ENCODE data around the gene PLSCR2.

The PLSCR2 gene

GRCh38 chr3:146425341-146425740 lies 44.0 kb downstream of the PLSCR2 start:
- TF ChIP-seq YY1 (IDR thresholded peaks at IDR 0.05; ENCODE audit: low read depth): no peak
- no peak for TF ChIP-seq TCF12 (IDR thresholded peaks at IDR 0.05; ENCODE audit: low read depth)
- no peak for TF ChIP-seq REST (IDR thresholded peaks at IDR 0.05; ENCODE audit: low read depth)
- TF ChIP-seq EGR1 (IDR thresholded peaks at IDR 0.05): no peak
- TF ChIP-seq CREB1 (IDR thresholded peaks at IDR 0.05; ENCODE audit: low read depth): no peak
- no peak for TF ChIP-seq NFIC (IDR thresholded peaks at IDR 0.05)
- TF ChIP-seq RAD21 (IDR thresholded peaks at IDR 0.05; ENCODE audit: low read depth): no peak
- TF ChIP-seq TAF1 (IDR thresholded peaks at IDR 0.05; ENCODE audit: low read depth): no peak
- TF ChIP-seq TEAD4 (IDR thresholded peaks at IDR 0.05): no peak
- TF ChIP-seq CEBPB (IDR thresholded peaks at IDR 0.05): no peak
- no peak for TF ChIP-seq USF1 (IDR thresholded peaks at IDR 0.05)
- no peak for TF ChIP-seq FOXM1 (IDR thresholded peaks at IDR 0.05; ENCODE audit: borderline replicate concordance, low read depth)
- TF ChIP-seq EP300 (IDR thresholded peaks at IDR 0.05; ENCODE audit: borderline replicate concordance): no peak
- TF ChIP-seq MAX (IDR thresholded peaks at IDR 0.05): no peak
- TF ChIP-seq ZBTB7A (IDR thresholded peaks at IDR 0.05; ENCODE audit: low read depth): no peak

- TF ChIP-seq CEBPB (IDR thresholded peaks at IDR 0.05): no peak
- no peak for TF ChIP-seq EP300 (IDR thresholded peaks at IDR 0.05; ENCODE audit: borderline replicate concordance)
- TF ChIP-seq EGR1 (IDR thresholded peaks at IDR 0.05): no peak
- no peak for TF ChIP-seq RAD21 (IDR thresholded peaks at IDR 0.05; ENCODE audit: low read depth)
- no peak for TF ChIP-seq USF1 (IDR thresholded peaks at IDR 0.05)
- no peak for TF ChIP-seq FOXM1 (IDR thresholded peaks at IDR 0.05; ENCODE audit: borderline replicate concordance, low read depth)
- no peak for TF ChIP-seq TEAD4 (IDR thresholded peaks at IDR 0.05)
- no peak for TF ChIP-seq REST (IDR thresholded peaks at IDR 0.05; ENCODE audit: low read depth)
- TF ChIP-seq TAF1 (IDR thresholded peaks at IDR 0.05; ENCODE audit: low read depth): no peak
- TF ChIP-seq CREB1 (IDR thresholded peaks at IDR 0.05; ENCODE audit: low read depth): no peak
Observed at GRCh38 chr3:146421819-146422759, 47.3 kb downstream of the PLSCR2 start.

GRCh38 chr3:146416366-146416765 lies 53.0 kb downstream of the PLSCR2 start:
- TF ChIP-seq USF1 (IDR thresholded peaks at IDR 0.05): no peak
- no peak for TF ChIP-seq TAF1 (IDR thresholded peaks at IDR 0.05; ENCODE audit: low read depth)
- TF ChIP-seq MAX (IDR thresholded peaks at IDR 0.05): no peak
- TF ChIP-seq ZBTB7A (IDR thresholded peaks at IDR 0.05; ENCODE audit: low read depth): no peak
- no peak for TF ChIP-seq EGR1 (IDR thresholded peaks at IDR 0.05)
- TF ChIP-seq RAD21 (IDR thresholded peaks at IDR 0.05; ENCODE audit: low read depth): no peak
- TF ChIP-seq YY1 (IDR thresholded peaks at IDR 0.05; ENCODE audit: low read depth): no peak
- no peak for TF ChIP-seq CREB1 (IDR thresholded peaks at IDR 0.05; ENCODE audit: low read depth)
- no peak for TF ChIP-seq TCF12 (IDR thresholded peaks at IDR 0.05; ENCODE audit: low read depth)
- no peak for TF ChIP-seq EP300 (IDR thresholded peaks at IDR 0.05; ENCODE audit: borderline replicate concordance)
- no peak for TF ChIP-seq REST (IDR thresholded peaks at IDR 0.05; ENCODE audit: low read depth)
- TF ChIP-seq TEAD4 (IDR thresholded peaks at IDR 0.05): no peak
- TF ChIP-seq CEBPB (IDR thresholded peaks at IDR 0.05): no peak
- no peak for TF ChIP-seq NFIC (IDR thresholded peaks at IDR 0.05)
- TF ChIP-seq FOXM1 (IDR thresholded peaks at IDR 0.05; ENCODE audit: borderline replicate concordance, low read depth): no peak
